CD4-positive, alpha-beta T cell (primary cell): ENCODE data around the gene TUBB1. TPM values are rescaled to one million over a fixed set of nuclear protein-coding genes. Genes with fewer than 3 reads are reported as not detected.

ENCODE experiments used
- ATAC-seq: fragments of 200-7000 bp; cut with Tn5 transposase; one replicate; pipeline ENCODE4 v1.10.0; 2022; ENCODE audit warnings: mild to moderate bottlenecking; ENCODE audit not compliant: poor library complexity
- CTCF ChIA-PET: fragments of 350-600 bp; sonication (Branson Sonifier 250); formaldehyde crosslinking; loops from one replicate; lab custom pipeline; 2021; ENCODE audit warnings: antibody characterized with exemption, inconsistent platforms; lab: Charles Lee
- POLR2A ChIA-PET: fragments of 350-600 bp; sonication (Branson Sonifier 250); formaldehyde crosslinking; loops from one replicate; lab custom pipeline; 2021; ENCODE audit warnings: antibody characterized with exemption, inconsistent platforms; lab: Charles Lee
- DNase-seq, 14 experiments: peaks; one replicate each; pipeline ENCODE4 v3.0.0-alpha.2; 2013 to 2020; ENCODE audit warnings: mixed read lengths in 2 of 14
- H3K27ac ChIP-seq, 2 donors: one replicate each; pipeline versions ENCODE4 v1.5.1 to v1.7.0; 2013; ENCODE audit warnings: low read length in 2 of 2, low read depth in 1 of 2, mild to moderate bottlenecking in 1 of 2
- H3K27me3 ChIP-seq, 2 experiments: 1 replicate in 1 of 2; 2 replicates in 1 of 2; pipeline versions ENCODE4 v1.6.1 to v1.7.0; 2013; ENCODE audit warnings: low read length in 2 of 2, control low read depth in 1 of 2, mild to moderate bottlenecking in 1 of 2, moderate library complexity in 1 of 2; ENCODE audit not compliant: insufficient read depth in 2 of 2, control insufficient read depth in 1 of 2
- H3K36me3 ChIP-seq: one replicate; pipeline ENCODE4 v1.6.1; 2013; ENCODE audit warnings: low read length, control low read depth; ENCODE audit not compliant: insufficient read depth
- H3K4me1 ChIP-seq: one replicate; pipeline ENCODE4 v1.6.1; 2013; ENCODE audit warnings: low read length, control low read depth; ENCODE audit not compliant: insufficient read depth
- H3K4me3 ChIP-seq: one replicate; pipeline ENCODE4 v1.5.1; 2013; ENCODE audit warnings: mild to moderate bottlenecking, low read length, moderate library complexity
- H3K9me3 ChIP-seq, 2 experiments: 1 replicate in 1 of 2; 2 replicates in 1 of 2; pipeline versions ENCODE4 v1.6.1 to v1.7.0; 2013; ENCODE audit warnings: low read length in 2 of 2, mild to moderate bottlenecking in 2 of 2, control low read depth in 1 of 2, moderate library complexity in 1 of 2; ENCODE audit not compliant: control insufficient read depth in 1 of 2, insufficient read depth in 1 of 2
- H3K27ac Mint-ChIP-seq: one replicate; pipeline ENCODE4 v1.8.0; 2020; ENCODE audit warnings: mixed read lengths
- H3K27me3 Mint-ChIP-seq: one replicate; pipeline ENCODE4 v1.8.0; 2021; ENCODE audit warnings: mixed read lengths
- H3K36me3 Mint-ChIP-seq: one replicate; pipeline ENCODE4 v1.8.0; 2021; ENCODE audit warnings: low read depth, mixed read lengths
- H3K4me1 Mint-ChIP-seq: one replicate; pipeline ENCODE4 v1.8.0; 2021; ENCODE audit warnings: low read depth, mixed read lengths
- H3K4me3 Mint-ChIP-seq: one replicate; pipeline ENCODE4 v1.8.0; 2020; ENCODE audit warnings: mild to moderate bottlenecking, mixed read lengths
- H3K9me3 Mint-ChIP-seq: one replicate; pipeline ENCODE4 v1.8.0; 2020; ENCODE audit warnings: mixed read lengths
- CTCF ChIP-seq: fragments of 200-600 bp; IDR thresholded peaks from one replicate; pipeline ENCODE4 v1.8.0; 2022; ENCODE audit warnings: antibody characterized with exemption, mild to moderate bottlenecking
- intact Hi-C, 2 experiments: fragments of 100-400 bp; cut with DNase I in 1 of 2; cut with micrococcal nuclease in 1 of 2; formaldehyde crosslinking; loops; one replicate each; pipeline versions ENCODE4 v1.15.1 to v1.9.0; 2023 to 2025; cut with DNase I, micrococcal nuclease
- total RNA-seq, 174 experiments: library from RNA in 2 of 174; stranded (reverse) in 2 of 174; gene quantifications; one replicate each; pipeline ENCODE4 v1.2.3 and lab custom pipeline; 2021 to 2026

Gene TUBB1
- total RNA-seq, 2 experiments from 2014 or later: 0.11 to 0.17 TPM

GRCh38 chr20:58990651-58991445, 28.4 kb upstream of the TUBB1 start:
- no peak for TF ChIP-seq CTCF
- no peaks in the 10 kb centered on the region for H3K9me3 ChIP-seq
- H3K4me1 Mint-ChIP-seq: peaks cover 9% of the 10 kb centered on the region
- H3K27me3 Mint-ChIP-seq: no peaks in the 10 kb centered on the region
- no peak overlapping the region for H3K4me3 ChIP-seq
- intact Hi-C loops: no loop called here
- peaks cover 97% of the 10 kb centered on the region for H3K36me3 Mint-ChIP-seq
- ATAC-seq (no peak), DNase-seq (no peak)
- H3K4me3 Mint-ChIP-seq: no peak overlapping the region
- ChIA-PET POLR2A (interaction anchor here (0.6 to 1.2 kb wide), 5 partner anchors 9 to 108 kb away, joined by 3 to 5 read pairs (median 4); partner anchors contain the start of genes ATP5F1E and PRELID3B), CTCF (interaction anchor here (0.9 kb wide), 1 partner anchor 41 kb away, joined by 4 read pairs; the partner anchor contains the start of gene ATP5F1E)
- peaks cover 95% of the 10 kb centered on the region for H3K36me3 ChIP-seq
- H3K4me1 ChIP-seq: no peaks in the 10 kb centered on the region
- no peak overlapping the region for H3K27ac ChIP-seq
- no peak overlapping the region for H3K27ac Mint-ChIP-seq
- H3K9me3 Mint-ChIP-seq: no peaks in the 10 kb centered on the region
- H3K27me3 ChIP-seq: no peaks in the 10 kb centered on the region

- TF ChIP-seq CTCF: no peak
- Mint-ChIP-seq H3K9me3 (no peaks in the 10 kb centered on the region), H3K36me3 (peaks cover 95% of the 10 kb centered on the region), H3K27me3 (no peaks in the 10 kb centered on the region), H3K4me1 (peaks cover 7% of the 10 kb centered on the region), H3K4me3 (no peak overlapping the region), H3K27ac (no peak overlapping the region)
- H3K27me3 ChIP-seq: no peaks in the 10 kb centered on the region
- no peak overlapping the region for H3K27ac ChIP-seq
- CTCF ChIA-PET: no interaction called here
- peaks cover 95% of the 10 kb centered on the region for H3K36me3 ChIP-seq
- H3K4me1 ChIP-seq: no peaks in the 10 kb centered on the region
- POLR2A ChIA-PET: interaction anchor here (1.5 kb wide), 1 partner anchor 103 kb away, joined by 3 read pairs; no protein-coding TSS in a partner anchor
- no peaks in the 10 kb centered on the region for H3K9me3 ChIP-seq
- DNase-seq (no peak), ATAC-seq (no peak)
- intact Hi-C loops: no loop called here
- H3K4me3 ChIP-seq: no peak overlapping the region
Measured at GRCh38 chr20:58991715-58992114, 27.5 kb upstream of the TUBB1 start.

- H3K27me3 Mint-ChIP-seq: no peaks in the 10 kb centered on the region
- H3K27ac Mint-ChIP-seq: no peak overlapping the region
- no peak for TF ChIP-seq CTCF
- ChIA-PET CTCF (no interaction called here), POLR2A (interaction anchor here (1.5 kb wide), 1 partner anchor 104 kb away, joined by 3 read pairs; no protein-coding TSS in a partner anchor)
- H3K36me3 Mint-ChIP-seq: peaks cover 95% of the 10 kb centered on the region
- H3K27ac ChIP-seq: no peak overlapping the region
- H3K9me3 ChIP-seq: no peaks in the 10 kb centered on the region
- peaks cover 7% of the 10 kb centered on the region for H3K4me1 Mint-ChIP-seq
- no peaks in the 10 kb centered on the region for H3K27me3 ChIP-seq
- H3K4me1 ChIP-seq: no peaks in the 10 kb centered on the region
- ATAC-seq (no peak), DNase-seq (no peak)
- H3K4me3 ChIP-seq: no peak overlapping the region
- intact Hi-C loops: no loop called here
- no peak overlapping the region for H3K4me3 Mint-ChIP-seq
- no peaks in the 10 kb centered on the region for H3K9me3 Mint-ChIP-seq
- H3K36me3 ChIP-seq: peaks cover 90% of the 10 kb centered on the region
Measured at GRCh38 chr20:58992911-58993310, 26.3 kb upstream of the TUBB1 start.
